IPS DF 6.9 (cell line): ENCODE data around the gene LRRC32.

Experiments
- DNase-seq: peaks from one replicate; pipeline ENCODE4 v3.0.0-alpha.2; 2013; ENCODE audit warnings: low read depth, low spot score
- H3K27ac ChIP-seq: one replicate; pipeline ENCODE4 v1.5.1; 2013; ENCODE audit warnings: low read length, control low read depth
- H3K27me3 ChIP-seq: 2 replicates; pipeline ENCODE4 v1.6.1; 2013; ENCODE audit warnings: mild to moderate bottlenecking, low read length; ENCODE audit not compliant: control insufficient read depth, insufficient read depth
- H3K36me3 ChIP-seq: 2 replicates; pipeline ENCODE4 v1.6.1; 2013; ENCODE audit warnings: low read length; ENCODE audit not compliant: control insufficient read depth, insufficient read depth
- H3K4me1 ChIP-seq: 2 replicates; pipeline ENCODE4 v1.6.1; 2013; ENCODE audit warnings: low read length; ENCODE audit not compliant: control insufficient read depth, insufficient read depth
- H3K4me3 ChIP-seq: 2 replicates; pipeline ENCODE4 v1.5.1; 2013; ENCODE audit warnings: mild to moderate bottlenecking, low read length
- H3K9me3 ChIP-seq: 2 replicates; pipeline ENCODE4 v1.6.1; 2013; ENCODE audit warnings: low read length, inconsistent platforms; ENCODE audit not compliant: control insufficient read depth, insufficient read depth
- WGBS: extraction: QIAGEN DNeasy Blood & Tissue Kit; methylation state at CpG from one replicate; pipeline ENCODE4 v1.1.7; 2013; ENCODE audit warnings: mixed read lengths, missing lambda C conversion rate; ENCODE audit not compliant: insufficient read length, insufficient coverage; 5-methylcytosine and 5-hydroxymethylcytosine counted together

Gene LRRC32

GRCh38 chr11:76680518-76681425 lies 10.2 kb upstream of the LRRC32 start:
- peak; percentile 48 for DNase-seq
- Histone ChIP-seq H3K9me3 (no peaks in the 10 kb centered on the region), H3K27me3 (no peaks in the 10 kb centered on the region), H3K36me3 (no peaks in the 10 kb centered on the region), H3K4me1 (0 out of 2 replicates have a peak, but pooled peaks cover under 1% of the 10 kb centered on the region), H3K4me3 (no peak overlapping the region), H3K27ac (no peak overlapping the region)
- no CpG with 5 or more reads among the region's 22 CpGs for WGBS

DNA sequence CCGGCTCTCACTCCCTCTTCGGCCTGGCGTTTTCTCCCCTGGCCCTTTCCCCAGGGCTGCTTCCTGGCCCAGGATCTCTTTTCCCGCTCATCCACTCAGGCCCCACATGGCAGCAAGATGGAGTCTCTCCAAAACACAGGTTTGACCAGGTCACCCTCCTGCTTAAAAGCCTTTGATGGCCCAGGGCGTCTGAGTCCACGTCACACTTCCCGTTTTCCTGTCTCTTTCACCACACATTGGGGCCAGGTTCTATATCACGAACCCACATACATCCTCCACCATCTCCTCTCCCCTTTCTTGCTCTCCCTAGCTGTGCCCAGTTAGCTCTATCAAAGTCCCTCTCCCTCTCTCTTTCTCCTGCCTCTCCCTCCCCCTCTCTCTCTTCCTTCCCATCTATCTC lies 7.8 kb upstream of the LRRC32 start:
- no peaks in the 10 kb centered on the region for H3K9me3 ChIP-seq
- H3K27ac ChIP-seq, result no peak overlapping the region
- no CpG with 5 or more reads among the region's 8 CpGs for WGBS
- no peaks in the 10 kb centered on the region for H3K4me1 ChIP-seq
- H3K27me3 ChIP-seq, result no peaks in the 10 kb centered on the region
- no peak overlapping the region for H3K4me3 ChIP-seq
- H3K36me3 ChIP-seq, result no peaks in the 10 kb centered on the region
- DNase-seq, result no peak

GRCh38 chr11:76677458-76677765 lies 6.9 kb upstream of the LRRC32 start:
- no peaks in the 10 kb centered on the region for H3K36me3 ChIP-seq
- no peaks in the 10 kb centered on the region for H3K9me3 ChIP-seq
- no peak overlapping the region for H3K27ac ChIP-seq
- H3K4me3 ChIP-seq, result no peak overlapping the region
- H3K27me3 ChIP-seq, result no peaks in the 10 kb centered on the region
- no peaks in the 10 kb centered on the region for H3K4me1 ChIP-seq
- DNase-seq, result no peak

- no peaks in the 10 kb centered on the region for H3K4me1 ChIP-seq
- no peaks in the 10 kb centered on the region for H3K27me3 ChIP-seq
- H3K9me3 ChIP-seq, result no peaks in the 10 kb centered on the region
- H3K36me3 ChIP-seq, result no peaks in the 10 kb centered on the region
- WGBS, result 100% methylated on average over 2 of the region's 16 CpGs
- no peak overlapping the region for H3K27ac ChIP-seq
- H3K4me3 ChIP-seq, result no peak overlapping the region
- DNase-seq, result no peak
These were observed 6.3 kb upstream of the LRRC32 start for GRCh38 chr11:76676636-76677457.

GRCh38 chr11:76674517-76675400 lies 4.2 kb upstream of the LRRC32 start:
- Histone ChIP-seq H3K27me3 (peaks cover 7% of the 10 kb centered on the region; the same call in 1 of the 2 replicates), H3K4me1 (no peaks in the 10 kb centered on the region), H3K4me3 (no peak overlapping the region), H3K9me3 (no peaks in the 10 kb centered on the region), H3K27ac (no peak overlapping the region), H3K36me3 (no peaks in the 10 kb centered on the region)
- no CpG with 5 or more reads among the region's 14 CpGs for WGBS
- no peak for DNase-seq

- H3K27me3 ChIP-seq, result peaks cover 8% of the 10 kb centered on the region; the same call in 1 of the 2 replicates
- DNase-seq, result no peak
These were observed 2.9 kb upstream of the LRRC32 start for GRCh38 chr11:76673176-76674142.

GRCh38 chr11:76672431-76673175 lies 2.1 kb upstream of the LRRC32 start:
- Histone ChIP-seq H3K9me3 (no peaks in the 10 kb centered on the region), H3K4me1 (no peaks in the 10 kb centered on the region), H3K27ac (no peak overlapping the region), H3K4me3 (no peak overlapping the region), H3K27me3 (peaks cover 8% of the 10 kb centered on the region; the same call in 1 of the 2 replicates), H3K36me3 (no peaks in the 10 kb centered on the region)
- no peak for DNase-seq
- WGBS, result no CpG with 5 or more reads among the region's 14 CpGs

More at GRCh38 chr11:76673176-76674142, 2.9 kb upstream of the LRRC32 start:
- Histone ChIP-seq H3K9me3 (no peaks in the 10 kb centered on the region), H3K4me3 (no peak overlapping the region), H3K4me1 (no peaks in the 10 kb centered on the region), H3K27ac (no peak overlapping the region), H3K36me3 (no peaks in the 10 kb centered on the region)
- WGBS, result no CpG with 5 or more reads among the region's 5 CpGs

- Histone ChIP-seq H3K27ac (no peak overlapping the region), H3K4me3 (no peak overlapping the region), H3K4me1 (no peaks in the 10 kb centered on the region), H3K9me3 (no peaks in the 10 kb centered on the region), H3K27me3 (peaks cover 8% of the 10 kb centered on the region; the same call in 1 of the 2 replicates), H3K36me3 (no peaks in the 10 kb centered on the region)
- WGBS, result no CpG with 5 or more reads among the region's 5 CpGs
- DNase-seq, result no peak
These were observed 1.2 kb upstream of the LRRC32 start for GRCh38 chr11:76671626-76672309.
